Suprapubic skin (tissue), 4 donors: ENCODE measurements around the gene COL9A3.

Experiments used
- POLR2A ChIP-seq, 2 donors: fragments of 450-650 bp; IDR thresholded peaks; one replicate each; pipeline ENCODE4 v1.6.1; 2017; ENCODE audit warnings: antibody characterized with exemption in 2 of 2, mild to moderate bottlenecking in 2 of 2, moderate library complexity in 2 of 2
- POLR2AphosphoS5 ChIP-seq, 3 donors: sonication (generic); formaldehyde crosslinking; IDR thresholded peaks; one replicate each; pipeline ENCODE4 v1.6.1; 2017; ENCODE audit warnings: antibody characterized with exemption in 3 of 3
- TF ChIP-seq, protein P1 (sequence below), 2 donors: fragments of 200-600 bp in 1 of 2; fragments of 450-650 bp in 1 of 2; sonication (generic) in 1 of 2; IDR thresholded peaks; one replicate each; pipeline ENCODE4 v1.5.1; 2016 to 2019; ENCODE audit warnings: antibody characterized with exemption in 2 of 2, mild to moderate bottlenecking in 1 of 2, moderate library complexity in 1 of 2

DNA sequence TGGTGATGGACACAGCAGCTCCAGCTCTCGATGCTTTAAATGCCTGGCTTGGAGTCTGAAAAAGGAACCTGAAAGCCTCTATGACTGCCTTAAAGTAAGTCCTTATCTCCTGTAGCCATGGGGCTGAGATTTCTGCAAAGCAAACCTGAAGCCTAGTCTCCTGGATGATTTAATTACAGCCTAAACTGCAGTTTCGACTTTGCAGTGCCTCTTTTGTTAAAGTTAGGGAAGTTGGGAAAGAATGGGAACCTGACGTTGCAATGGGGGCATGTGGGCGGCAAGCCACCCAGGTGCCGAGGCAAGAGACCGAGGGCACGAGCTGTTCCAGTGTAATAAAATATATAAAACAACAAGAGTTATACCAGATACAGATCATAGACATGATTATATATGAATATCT lies 56.4 kb downstream of the COL9A3 start:
- TF ChIP-seq POLR2A (IDR thresholded peaks at IDR 0.05) (no peak), POLR2AphosphoS5 (IDR thresholded peaks at IDR 0.05) (no peak)
- TF ChIP-seq, protein P1, sequence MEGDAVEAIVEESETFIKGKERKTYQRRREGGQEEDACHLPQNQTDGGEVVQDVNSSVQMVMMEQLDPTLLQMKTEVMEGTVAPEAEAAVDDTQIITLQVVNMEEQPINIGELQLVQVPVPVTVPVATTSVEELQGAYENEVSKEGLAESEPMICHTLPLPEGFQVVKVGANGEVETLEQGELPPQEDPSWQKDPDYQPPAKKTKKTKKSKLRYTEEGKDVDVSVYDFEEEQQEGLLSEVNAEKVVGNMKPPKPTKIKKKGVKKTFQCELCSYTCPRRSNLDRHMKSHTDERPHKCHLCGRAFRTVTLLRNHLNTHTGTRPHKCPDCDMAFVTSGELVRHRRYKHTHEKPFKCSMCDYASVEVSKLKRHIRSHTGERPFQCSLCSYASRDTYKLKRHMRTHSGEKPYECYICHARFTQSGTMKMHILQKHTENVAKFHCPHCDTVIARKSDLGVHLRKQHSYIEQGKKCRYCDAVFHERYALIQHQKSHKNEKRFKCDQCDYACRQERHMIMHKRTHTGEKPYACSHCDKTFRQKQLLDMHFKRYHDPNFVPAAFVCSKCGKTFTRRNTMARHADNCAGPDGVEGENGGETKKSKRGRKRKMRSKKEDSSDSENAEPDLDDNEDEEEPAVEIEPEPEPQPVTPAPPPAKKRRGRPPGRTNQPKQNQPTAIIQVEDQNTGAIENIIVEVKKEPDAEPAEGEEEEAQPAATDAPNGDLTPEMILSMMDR (IDR thresholded peaks at IDR 0.05) = no peak
